ENCODE results near the gene MCM3. TPM values are rescaled to one million over a fixed set of nuclear protein-coding genes. Genes with fewer than 3 reads are reported as not detected.

MCM3 gene
- total RNA-seq, 2 donors from 2014 or later, result 168 to 172 TPM

- no peak overlapping the region for H3K27ac ChIP-seq (ENCODE audit: low read depth, low read length)
- TF ChIP-seq CTCF (conservative IDR thresholded peaks at IDR 0.05), result no peak
- H3K9ac ChIP-seq (ENCODE audit: extremely low read depth, low read length, poor library complexity, severe bottlenecking), result no peak overlapping the region
- no peak for DNase-seq
- Mint-ChIP-seq H3K27me3 (ENCODE audit: insufficient read depth) (no peaks in the 10 kb centered on the region), H3K27ac (no peak overlapping the region), H3K36me3 (ENCODE audit: low read depth) (peaks cover 2% of the 10 kb centered on the region), H3K4me3 (no peak overlapping the region), H3K9me3 (peaks cover 18% of the 10 kb centered on the region), H3K4me1 (no peaks in the 10 kb centered on the region)
- H3K4me3 ChIP-seq (ENCODE audit: low read length), result no peak overlapping the region
- no peaks in the 10 kb centered on the region for H3K27me3 ChIP-seq (ENCODE audit: control insufficient read depth, insufficient read depth, low read length, poor library complexity, severe bottlenecking)
- 80 to 97% methylated on average over 1 to 2 of the region's 2 CpGs for WGBS, 2 experiments (ENCODE audit: insufficient coverage in 1 of 2, insufficient read length in 1 of 2)
- no peaks in the 10 kb centered on the region for H3K4me1 ChIP-seq (ENCODE audit: control insufficient read depth, insufficient read depth, low read length)
- H3K9me3 ChIP-seq (ENCODE audit: control insufficient read depth, low read length), result peaks cover 12% of the 10 kb centered on the region
- no peaks in the 10 kb centered on the region for H3K36me3 ChIP-seq (ENCODE audit: control insufficient read depth, insufficient read depth, low read length)
Measured at GRCh38 chr6:52300489-52300931, 16.0 kb upstream of the MCM3 start.

GRCh38 chr6:52299653-52300052 is 15.1 kb upstream of the MCM3 start:
- Mint-ChIP-seq H3K4me3 (no peak overlapping the region), H3K36me3 (ENCODE audit: low read depth) (peaks cover 2% of the 10 kb centered on the region), H3K4me1 (no peaks in the 10 kb centered on the region), H3K27me3 (ENCODE audit: insufficient read depth) (no peaks in the 10 kb centered on the region), H3K27ac (no peak overlapping the region), H3K9me3 (peaks cover 21% of the 10 kb centered on the region)
- Histone ChIP-seq H3K4me1 (ENCODE audit: control insufficient read depth, insufficient read depth, low read length) (no peaks in the 10 kb centered on the region), H3K36me3 (ENCODE audit: control insufficient read depth, insufficient read depth, low read length) (no peaks in the 10 kb centered on the region), H3K27ac (ENCODE audit: low read depth, low read length) (no peak overlapping the region), H3K9ac (ENCODE audit: extremely low read depth, low read length, poor library complexity, severe bottlenecking) (no peak overlapping the region), H3K27me3 (ENCODE audit: control insufficient read depth, insufficient read depth, low read length, poor library complexity, severe bottlenecking) (no peaks in the 10 kb centered on the region), H3K9me3 (ENCODE audit: control insufficient read depth, low read length) (peaks cover 12% of the 10 kb centered on the region), H3K4me3 (ENCODE audit: low read length) (no peak overlapping the region)
- DNase-seq, result no peak
- TF ChIP-seq CTCF (conservative IDR thresholded peaks at IDR 0.05), result no peak
- WGBS, 2 experiments (ENCODE audit: insufficient coverage in 1 of 2, insufficient read length in 1 of 2), result 96 to 100% methylated on average over 1 to 3 of the region's 3 CpGs

- Histone ChIP-seq H3K27me3 (ENCODE audit: control insufficient read depth, insufficient read depth, low read length, poor library complexity, severe bottlenecking) (no peaks in the 10 kb centered on the region), H3K9me3 (ENCODE audit: control insufficient read depth, low read length) (peaks cover 12% of the 10 kb centered on the region), H3K36me3 (ENCODE audit: control insufficient read depth, insufficient read depth, low read length) (no peaks in the 10 kb centered on the region), H3K4me1 (ENCODE audit: control insufficient read depth, insufficient read depth, low read length) (no peaks in the 10 kb centered on the region), H3K27ac (ENCODE audit: low read depth, low read length) (no peak overlapping the region), H3K4me3 (ENCODE audit: low read length) (no peak overlapping the region), H3K9ac (ENCODE audit: extremely low read depth, low read length, poor library complexity, severe bottlenecking) (no peak overlapping the region)
- no peak for DNase-seq
- H3K4me3 Mint-ChIP-seq, result no peak overlapping the region
- no peaks in the 10 kb centered on the region for H3K4me1 Mint-ChIP-seq
- no peaks in the 10 kb centered on the region for H3K27me3 Mint-ChIP-seq (ENCODE audit: insufficient read depth)
- 91 to 100% methylated on average over 2 to 3 of the region's 3 CpGs for WGBS, 2 experiments (ENCODE audit: insufficient coverage in 1 of 2, insufficient read length in 1 of 2)
- H3K36me3 Mint-ChIP-seq (ENCODE audit: low read depth), result peaks cover 2% of the 10 kb centered on the region
- H3K9me3 Mint-ChIP-seq, result peaks cover 21% of the 10 kb centered on the region
- no peak overlapping the region for H3K27ac Mint-ChIP-seq
- TF ChIP-seq CTCF (conservative IDR thresholded peaks at IDR 0.05), result no peak
Measured at GRCh38 chr6:52297433-52297832, 12.9 kb upstream of the MCM3 start.
